K562 (cell line): Measurements from ENCODE around the gene LYST. TPM values are rescaled to one million over a fixed set of nuclear protein-coding genes. Genes with fewer than 3 reads are reported as not detected.

Experiments
- CBX1 ChIP-seq: sonication (generic); IDR thresholded peaks from 2 replicates; pipeline ENCODE4 v1.6.1; 2016; ENCODE audit warnings: antibody characterized with exemption, low read depth, mild to moderate bottlenecking
- CREB1 ChIP-seq, 2 experiments: sonication (generic) in 1 of 2; formaldehyde crosslinking in 1 of 2; IDR thresholded peaks; 2 replicates each; pipeline versions ENCODE4 v1.6.1 to v1.8.0; 2012 to 2022; ENCODE audit warnings: inconsistent platforms in 1 of 2, mild to moderate bottlenecking in 1 of 2, missing genetic modification reagents in 1 of 2, moderate library complexity in 1 of 2
- FOS ChIP-seq: IDR thresholded peaks from 3 replicates; pipeline ENCODE4 v1.6.1; 2011; ENCODE audit not compliant: insufficient read length; ENCODE audit errors: extremely low read depth
- HLTF ChIP-seq: fragments of 450-650 bp; IDR thresholded peaks from 2 replicates; pipeline ENCODE4 v1.6.1; 2016
- MAFG ChIP-seq: fragments of 450-650 bp; conservative IDR thresholded peaks from 2 replicates; pipeline ENCODE4 v1.6.1; 2016; ENCODE audit warnings: missing genetic modification characterization, missing compliant biosample characterization
- NCOA1 ChIP-seq: fragments of 450-650 bp; IDR thresholded peaks from 2 replicates; pipeline ENCODE4 v1.6.1; 2016; ENCODE audit warnings: low read depth
- POLR2A ChIP-seq: fragments of 450-650 bp; conservative IDR thresholded peaks from 2 replicates; pipeline ENCODE4 v1.6.1; 2016
- SIN3B ChIP-seq: fragments of 450-650 bp; IDR thresholded peaks from 2 replicates; pipeline ENCODE4 v1.6.1; 2017; ENCODE audit warnings: low read depth, mild to moderate bottlenecking, moderate library complexity
- SMARCA4 ChIP-seq: fragments of 450-650 bp; IDR thresholded peaks from 2 replicates; pipeline ENCODE4 v1.6.1; 2016
- SP2 ChIP-seq: IDR thresholded peaks from 2 replicates; pipeline ENCODE4 v1.6.1; 2011; ENCODE audit warnings: mild to moderate bottlenecking, low read depth, low read length, moderate library complexity; ENCODE audit not compliant: poor library complexity, severe bottlenecking; ENCODE audit errors: extremely low read depth
- STAG1 ChIP-seq: sonication (generic); formaldehyde crosslinking; IDR thresholded peaks from 2 replicates; pipeline ENCODE4 v1.5.0; 2020; ENCODE audit warnings: missing genetic modification reagents, borderline replicate concordance
- TBP ChIP-seq: optimal IDR thresholded peaks from 2 replicates; pipeline ENCODE3; 2011; ENCODE audit warnings: low read depth, low read length, improper control_type of control experiment
- YY1 ChIP-seq, 3 experiments: IDR thresholded peaks; 2 replicates each; pipeline ENCODE4 v1.6.1; 2011; ENCODE audit warnings: low read length in 2 of 3, mild to moderate bottlenecking in 2 of 3, moderate library complexity in 2 of 3, borderline replicate concordance in 1 of 3, control low read depth in 1 of 3, low read depth in 1 of 3; ENCODE audit not compliant: insufficient read depth in 3 of 3, insufficient replicate concordance in 2 of 3, control insufficient read depth in 1 of 3, insufficient read length in 1 of 3; ENCODE audit errors: extremely low read depth in 1 of 3
- ZNF121 ChIP-seq: sonication (generic); formaldehyde crosslinking; conservative IDR thresholded peaks from 2 replicates; pipeline ENCODE4 v1.8.0; 2022; ENCODE audit warnings: missing genetic modification reagents
- ZNF24 ChIP-seq: fragments of 450-650 bp; IDR thresholded peaks from 2 replicates; pipeline ENCODE4 v1.6.1; 2016
- ZNF77 ChIP-seq: fragments of 250-450 bp; sonication (Bioruptor Pico); IDR thresholded peaks from 2 replicates; pipeline ENCODE4 v1.5.0; 2020
- polyA plus RNA-seq, 8 experiments: library from polyadenylated mRNA; depleted of rRNA in 4 of 8; stranded (reverse) in 5 of 8; unstranded in 3 of 8; fragments of >200 nt; fragmentation: Nextera tagmentation in 2 of 8; fragmentation: Illumina TruSeq in 1 of 8; extraction: Ambion mirVana in 2 of 8; extraction: Trizol in 1 of 8; gene quantifications; 2 replicates each; pipeline versions ENCODE4 v1.2.1 to v1.2.3, GENCODE V29; 2011 to 2014; ENCODE audit warnings: inconsistent platforms in 1 of 8, missing spikeins in 1 of 8
- total RNA-seq, 7 experiments: library from RNA; depleted of rRNA in 6 of 7; stranded (reverse); fragments of >200 nt in 6 of 7; fragmentation: Illumina TruSeq in 2 of 7; extraction: Trizol in 2 of 7; gene quantifications; 2 replicates each; pipeline versions ENCODE4 v1.2.1 to v1.2.3, GENCODE V29; 2011 to 2021; ENCODE audit warnings: low replicate concordance in 1 of 7
- TF ChIP-seq, protein P1 (sequence below), 2 experiments: fragments of 450-650 bp; IDR thresholded peaks; 2 replicates each; pipeline ENCODE4 v1.6.1; 2016; ENCODE audit warnings: mild to moderate bottlenecking in 2 of 2, borderline replicate concordance in 1 of 2, low read depth in 1 of 2, moderate library complexity in 1 of 2
- TF ChIP-seq, protein P2 (sequence below), 2 experiments: fragments of 450-650 bp in 1 of 2; sonication (generic) in 1 of 2; formaldehyde crosslinking in 1 of 2; IDR thresholded peaks in 1 of 2; conservative IDR thresholded peaks in 1 of 2; 2 replicates each; pipeline versions ENCODE4 v1.6.1 to v1.8.1; 2016 to 2023; ENCODE audit warnings: mild to moderate bottlenecking in 2 of 2, moderate library complexity in 2 of 2, inconsistent platforms in 1 of 2, missing genetic modification reagents in 1 of 2

LYST gene
- total and polyA plus RNA-seq, 9 of the 15 experiments (the other 6 are each of a cell fraction or from before 2014, with no cell fraction given): 0.73 to 2.4 (median 1.4) TPM

DNA sequence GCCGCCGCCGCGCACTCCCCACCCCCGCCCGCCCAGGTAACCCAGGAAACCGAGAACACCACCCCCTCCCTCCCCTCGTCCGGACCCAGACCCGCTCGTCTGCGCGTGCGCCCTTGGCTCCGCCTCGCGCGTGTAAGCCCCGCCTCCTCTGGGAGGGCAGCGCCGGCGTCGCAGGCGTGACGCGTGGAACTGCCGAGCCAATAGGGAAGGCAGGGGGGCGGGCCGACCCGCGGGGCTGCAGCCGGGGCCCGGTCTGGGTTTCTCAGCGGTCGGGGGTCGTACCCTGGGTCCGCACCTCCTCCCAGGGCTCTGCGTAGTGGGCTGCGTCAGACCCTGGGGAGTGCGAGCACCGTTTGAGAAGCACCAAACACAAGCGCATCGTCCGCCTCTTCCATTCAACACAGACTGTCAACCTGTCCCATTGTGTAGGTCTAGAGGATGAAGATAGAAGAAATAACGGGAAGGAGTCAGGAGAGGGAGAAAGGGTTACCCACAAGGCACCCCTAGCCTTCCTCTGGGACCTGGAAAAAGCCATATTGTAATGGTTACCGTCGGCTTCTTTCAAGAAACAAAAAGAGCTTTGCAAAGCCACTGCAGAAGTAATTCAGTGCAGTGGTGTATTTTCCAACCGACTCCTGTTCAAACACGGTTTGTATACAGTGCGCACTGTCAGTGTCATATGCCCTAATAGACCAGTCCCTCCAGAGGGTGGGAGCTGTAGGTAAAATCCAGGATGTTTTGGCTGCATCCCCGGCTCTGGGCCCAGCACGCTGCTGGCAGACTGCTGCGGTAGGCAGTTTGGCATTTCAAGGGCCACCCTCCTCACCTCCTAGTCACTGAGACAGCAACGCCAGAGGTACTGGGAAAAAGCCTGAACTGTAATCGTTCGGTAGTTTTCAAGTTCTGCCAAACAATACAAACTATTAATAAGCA, 473 bp upstream of the LYST start (continued):
- TF ChIP-seq, protein P1, sequence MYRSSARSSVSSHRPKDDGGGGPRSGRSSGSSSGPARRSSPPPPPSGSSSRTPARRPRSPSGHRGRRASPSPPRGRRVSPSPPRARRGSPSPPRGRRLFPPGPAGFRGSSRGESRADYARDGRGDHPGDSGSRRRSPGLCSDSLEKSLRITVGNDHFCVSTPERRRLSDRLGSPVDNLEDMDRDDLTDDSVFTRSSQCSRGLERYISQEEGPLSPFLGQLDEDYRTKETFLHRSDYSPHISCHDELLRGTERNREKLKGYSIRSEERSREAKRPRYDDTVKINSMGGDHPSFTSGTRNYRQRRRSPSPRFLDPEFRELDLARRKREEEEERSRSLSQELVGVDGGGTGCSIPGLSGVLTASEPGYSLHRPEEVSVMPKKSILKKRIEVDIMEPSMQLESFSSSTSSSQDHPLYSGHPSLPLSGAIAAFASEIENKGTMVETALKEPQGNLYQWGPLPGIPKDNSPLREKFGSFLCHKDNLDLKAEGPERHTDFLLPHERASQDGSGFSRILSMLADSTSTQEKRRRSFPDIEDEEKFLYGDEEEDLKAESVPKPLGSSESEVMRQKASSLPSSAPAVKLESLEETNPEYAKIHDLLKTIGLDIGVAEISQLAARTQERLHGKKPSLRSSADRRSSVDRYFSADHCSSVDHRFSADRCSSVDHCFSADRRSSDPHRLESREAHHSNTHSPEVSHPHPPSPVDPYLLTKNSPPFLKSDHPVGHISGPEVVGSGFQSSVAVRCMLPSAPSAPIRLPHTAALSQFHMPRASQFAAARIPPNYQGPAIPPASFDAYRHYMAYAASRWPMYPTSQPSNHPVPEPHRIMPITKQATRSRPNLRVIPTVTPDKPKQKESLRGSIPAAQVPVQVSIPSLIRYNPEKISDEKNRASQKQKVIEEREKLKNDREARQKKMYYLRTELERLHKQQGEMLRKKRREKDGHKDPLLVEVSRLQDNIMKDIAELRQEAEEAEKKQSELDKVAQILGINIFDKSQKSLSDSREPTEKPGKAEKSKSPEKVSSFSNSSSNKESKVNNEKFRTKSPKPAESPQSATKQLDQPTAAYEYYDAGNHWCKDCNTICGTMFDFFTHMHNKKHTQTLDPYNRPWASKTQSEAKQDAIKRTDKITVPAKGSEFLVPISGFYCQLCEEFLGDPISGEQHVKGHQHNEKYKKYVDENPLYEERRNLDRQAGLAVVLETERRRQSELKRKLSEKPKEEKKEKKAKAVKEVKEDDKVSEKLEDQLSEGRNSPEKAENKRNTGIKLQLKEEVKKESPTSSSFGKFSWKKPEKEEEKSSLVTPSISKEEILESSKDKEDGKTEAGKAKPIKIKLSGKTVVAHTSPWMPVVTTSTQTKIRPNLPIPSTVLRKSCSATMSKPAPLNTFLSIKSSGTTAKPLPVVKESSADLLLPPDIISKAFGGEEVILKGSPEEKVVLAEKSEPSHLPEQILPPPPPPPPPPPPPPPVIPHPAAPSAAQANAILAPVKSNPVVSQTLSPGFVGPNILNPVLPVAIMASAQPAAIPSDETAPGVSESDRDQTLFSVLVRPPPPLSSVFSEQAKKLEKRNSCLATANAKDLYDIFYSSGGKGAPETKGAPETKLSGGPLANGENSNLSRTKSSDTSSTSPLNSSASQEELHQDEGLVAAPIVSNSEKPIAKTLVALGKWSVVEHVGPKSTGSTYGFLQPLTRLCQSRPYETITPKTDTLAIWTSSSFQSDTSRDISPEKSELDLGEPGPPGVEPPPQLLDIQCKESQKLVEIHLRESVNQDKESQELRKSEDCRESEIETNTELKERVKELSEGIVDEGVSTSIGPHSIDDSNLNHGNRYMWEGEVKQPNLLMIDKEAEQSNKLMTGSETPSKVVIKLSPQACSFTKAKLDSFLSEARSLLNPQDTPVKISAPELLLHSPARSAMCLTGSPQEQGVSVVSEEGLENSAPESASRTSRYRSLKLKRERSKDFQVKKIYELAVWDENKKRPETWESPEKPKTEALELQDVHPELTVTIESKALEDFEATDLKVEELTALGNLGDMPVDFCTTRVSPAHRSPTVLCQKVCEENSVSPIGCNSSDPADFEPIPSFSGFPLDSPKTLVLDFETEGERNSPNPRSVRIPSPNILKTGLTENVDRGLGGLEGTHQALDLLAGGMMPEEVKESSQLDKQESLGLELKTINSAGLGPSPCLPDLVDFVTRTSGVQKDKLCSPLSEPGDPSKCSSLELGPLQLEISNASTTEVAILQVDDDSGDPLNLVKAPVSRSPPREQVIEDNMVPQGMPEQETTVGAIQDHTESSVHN (IDR thresholded peaks at IDR 0.05; ENCODE audit: borderline replicate concordance in 1 of 2, low read depth in 1 of 2): no peak
- peak; percentile 98 for TF ChIP-seq CREB1 (IDR thresholded peaks at IDR 0.05)
- TF ChIP-seq CREB1 (CRISPR knock-in tag; IDR thresholded peaks at IDR 0.05): peak; percentile 97
- TF ChIP-seq CBX1: 0 out of 2 replicates have a peak, but pooled peaks have one; percentile 53
- TF ChIP-seq POLR2A: peak; percentile 95
- no peak for TF ChIP-seq ZNF121
- TF ChIP-seq YY1 (IDR thresholded peaks at IDR 0.05; ENCODE audit: borderline replicate concordance in 1 of 3, control insufficient read depth in 1 of 3, extremely low read depth in 1 of 3, insufficient read depth in 3 of 3, insufficient read length in 1 of 3, insufficient replicate concordance in 2 of 3, low read depth in 1 of 3, low read length in 2 of 3): peak in 1 of 3 experiments; percentile 26
- TF ChIP-seq, protein P2, sequence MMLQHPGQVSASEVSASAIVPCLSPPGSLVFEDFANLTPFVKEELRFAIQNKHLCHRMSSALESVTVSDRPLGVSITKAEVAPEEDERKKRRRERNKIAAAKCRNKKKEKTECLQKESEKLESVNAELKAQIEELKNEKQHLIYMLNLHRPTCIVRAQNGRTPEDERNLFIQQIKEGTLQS (IDR thresholded peaks at IDR 0.05): no peak
- TF ChIP-seq, protein P2 (CRISPR knock-in tag; conservative IDR thresholded peaks at IDR 0.05): no peak
- peak; percentile 34 for TF ChIP-seq SP2
- peak; percentile 65; the same call in 1 of the 2 replicates for TF ChIP-seq SIN3B
- no peak for TF ChIP-seq HLTF
- no peak for TF ChIP-seq ZNF77 (CRISPR knock-in tag)
- TF ChIP-seq MAFG: no peak
- TF ChIP-seq ZNF24: no peak
- no peak for TF ChIP-seq STAG1
- peak; percentile 45 for TF ChIP-seq TBP
- TF ChIP-seq NCOA1: no peak
- no peak for TF ChIP-seq SMARCA4
- peak; percentile 63 for TF ChIP-seq FOS
